Measurements from ENCODE around the gene RNPEP.

The RNPEP gene

GRCh38 chr1:202014915-202015661 is 32.6 kb downstream of the RNPEP start:
- Histone ChIP-seq H3K79me2 (ENCODE audit: insufficient read depth, low read length) (no peaks in the 10 kb centered on the region), H3K27ac (ENCODE audit: low read depth, low read length) (no peak overlapping the region), H3K4me3 (ENCODE audit: insufficient read depth, low read length, poor library complexity, severe bottlenecking) (no peak overlapping the region), H3K27me3 (ENCODE audit: low read length) (no peaks in the 10 kb centered on the region), H3F3A (ENCODE audit: insufficient read depth) (no peaks in the 10 kb centered on the region), H4K20me1 (ENCODE audit: low read depth, low read length) (no peaks in the 10 kb centered on the region), H3K9me3 (ENCODE audit: insufficient read depth, low read length) (no peaks in the 10 kb centered on the region), H2AFZ (ENCODE audit: low read depth, low read length, severe bottlenecking) (no peak overlapping the region), H3K9ac (ENCODE audit: low read length) (no peak overlapping the region), H3K9me2 (replicated peaks; ENCODE audit: insufficient read depth, low read length) (no peaks in the 10 kb centered on the region), H3K36me3 (ENCODE audit: low read length) (no peaks in the 10 kb centered on the region), H3K4me2 (ENCODE audit: low read depth, low read length, poor library complexity, severe bottlenecking) (no peak overlapping the region)
- no peak for TF ChIP-seq EZH2phosphoT487 (conservative IDR thresholded peaks at IDR 0.05; ENCODE audit: low read length)
- TF ChIP-seq, protein P1, sequence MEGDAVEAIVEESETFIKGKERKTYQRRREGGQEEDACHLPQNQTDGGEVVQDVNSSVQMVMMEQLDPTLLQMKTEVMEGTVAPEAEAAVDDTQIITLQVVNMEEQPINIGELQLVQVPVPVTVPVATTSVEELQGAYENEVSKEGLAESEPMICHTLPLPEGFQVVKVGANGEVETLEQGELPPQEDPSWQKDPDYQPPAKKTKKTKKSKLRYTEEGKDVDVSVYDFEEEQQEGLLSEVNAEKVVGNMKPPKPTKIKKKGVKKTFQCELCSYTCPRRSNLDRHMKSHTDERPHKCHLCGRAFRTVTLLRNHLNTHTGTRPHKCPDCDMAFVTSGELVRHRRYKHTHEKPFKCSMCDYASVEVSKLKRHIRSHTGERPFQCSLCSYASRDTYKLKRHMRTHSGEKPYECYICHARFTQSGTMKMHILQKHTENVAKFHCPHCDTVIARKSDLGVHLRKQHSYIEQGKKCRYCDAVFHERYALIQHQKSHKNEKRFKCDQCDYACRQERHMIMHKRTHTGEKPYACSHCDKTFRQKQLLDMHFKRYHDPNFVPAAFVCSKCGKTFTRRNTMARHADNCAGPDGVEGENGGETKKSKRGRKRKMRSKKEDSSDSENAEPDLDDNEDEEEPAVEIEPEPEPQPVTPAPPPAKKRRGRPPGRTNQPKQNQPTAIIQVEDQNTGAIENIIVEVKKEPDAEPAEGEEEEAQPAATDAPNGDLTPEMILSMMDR (IDR thresholded peaks at IDR 0.05; ENCODE audit: insufficient read depth, low read length, poor library complexity, severe bottlenecking), result no peak

DNA sequence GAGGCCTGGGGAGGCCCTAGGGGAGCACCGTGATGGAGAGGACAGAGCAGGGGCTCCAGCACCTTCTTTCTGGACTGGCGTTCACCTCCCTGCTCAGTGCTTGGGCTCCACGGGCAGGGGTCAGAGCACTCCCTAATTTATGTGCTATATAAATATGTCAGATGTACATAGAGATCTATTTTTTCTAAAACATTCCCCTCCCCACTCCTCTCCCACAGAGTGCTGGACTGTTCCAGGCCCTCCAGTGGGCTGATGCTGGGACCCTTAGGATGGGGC is 33.2 kb downstream of the RNPEP start:
- no peak overlapping the region for H3K9ac ChIP-seq (ENCODE audit: low read length)
- H3K36me3 ChIP-seq (ENCODE audit: low read length), result no peaks in the 10 kb centered on the region
- no peak for TF ChIP-seq EZH2phosphoT487 (conservative IDR thresholded peaks at IDR 0.05; ENCODE audit: low read length)
- TF ChIP-seq, protein P1 (IDR thresholded peaks at IDR 0.05; ENCODE audit: insufficient read depth, low read length, poor library complexity, severe bottlenecking), result no peak
- no peaks in the 10 kb centered on the region for H3K9me3 ChIP-seq (ENCODE audit: insufficient read depth, low read length)
- H3K79me2 ChIP-seq (ENCODE audit: insufficient read depth, low read length), result no peaks in the 10 kb centered on the region
- no peak overlapping the region for H3K4me2 ChIP-seq (ENCODE audit: low read depth, low read length, poor library complexity, severe bottlenecking)
- no peaks in the 10 kb centered on the region for H3F3A ChIP-seq (ENCODE audit: insufficient read depth)
- no peaks in the 10 kb centered on the region for H4K20me1 ChIP-seq (ENCODE audit: low read depth, low read length)
- H3K9me2 ChIP-seq (replicated peaks; ENCODE audit: insufficient read depth, low read length), result no peaks in the 10 kb centered on the region
- no peak overlapping the region for H3K27ac ChIP-seq (ENCODE audit: low read depth, low read length)
- no peak overlapping the region for H2AFZ ChIP-seq (ENCODE audit: low read depth, low read length, severe bottlenecking)
- no peak overlapping the region for H3K4me3 ChIP-seq (ENCODE audit: insufficient read depth, low read length, poor library complexity, severe bottlenecking)
- H3K27me3 ChIP-seq (ENCODE audit: low read length), result no peaks in the 10 kb centered on the region

DNA sequence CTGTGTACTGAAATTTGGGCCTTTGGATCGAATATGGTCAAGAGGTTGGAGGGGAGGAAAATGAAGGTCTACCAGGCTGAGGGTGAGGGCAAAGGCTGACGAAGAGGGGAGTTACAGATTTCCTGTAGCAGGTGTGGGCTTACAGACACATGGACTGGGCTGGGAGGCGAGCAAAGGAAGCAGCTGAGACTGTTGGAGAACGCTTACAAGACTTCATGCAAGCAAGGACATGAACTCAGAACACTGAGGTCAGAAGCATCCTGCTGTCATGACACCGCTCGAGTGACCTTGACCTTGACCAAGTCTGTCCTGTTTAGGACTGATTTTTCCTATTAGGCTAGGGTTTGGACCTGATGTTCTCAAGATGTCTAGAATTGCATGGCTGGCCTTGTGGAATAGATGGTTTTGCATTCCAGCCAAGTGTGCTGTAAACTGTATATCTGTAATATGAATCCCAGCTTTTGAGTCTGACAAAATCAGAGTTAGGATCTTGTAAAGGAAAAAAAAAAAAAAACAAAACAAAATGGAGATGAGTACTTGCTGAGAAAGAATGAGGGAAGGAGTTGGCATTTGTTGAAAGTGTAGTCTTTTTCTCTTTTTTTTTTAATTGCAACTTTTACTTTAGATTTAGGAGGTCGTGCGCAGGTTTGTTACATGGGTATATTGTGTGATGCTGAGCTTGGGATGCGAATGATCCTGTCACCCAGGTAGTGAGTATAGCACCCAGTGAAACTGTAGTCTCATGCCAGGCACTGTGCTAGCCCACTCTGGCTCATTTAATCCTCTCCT is 33.8 kb downstream of the RNPEP start:
- Histone ChIP-seq H3K27me3 (ENCODE audit: low read length) (no peaks in the 10 kb centered on the region), H3K4me3 (ENCODE audit: insufficient read depth, low read length, poor library complexity, severe bottlenecking) (no peak overlapping the region), H3K9me3 (ENCODE audit: insufficient read depth, low read length) (no peaks in the 10 kb centered on the region), H3K4me2 (ENCODE audit: low read depth, low read length, poor library complexity, severe bottlenecking) (no peak overlapping the region), H3F3A (ENCODE audit: insufficient read depth) (no peaks in the 10 kb centered on the region), H3K9ac (ENCODE audit: low read length) (no peak overlapping the region), H4K20me1 (ENCODE audit: low read depth, low read length) (no peaks in the 10 kb centered on the region), H3K36me3 (ENCODE audit: low read length) (no peaks in the 10 kb centered on the region), H3K79me2 (ENCODE audit: insufficient read depth, low read length) (no peaks in the 10 kb centered on the region), H3K9me2 (replicated peaks; ENCODE audit: insufficient read depth, low read length) (no peaks in the 10 kb centered on the region), H3K27ac (ENCODE audit: low read depth, low read length) (no peak overlapping the region), H2AFZ (ENCODE audit: low read depth, low read length, severe bottlenecking) (no peak overlapping the region)
- TF ChIP-seq EZH2phosphoT487 (conservative IDR thresholded peaks at IDR 0.05; ENCODE audit: low read length), result no peak
- TF ChIP-seq, protein P1 (IDR thresholded peaks at IDR 0.05; ENCODE audit: insufficient read depth, low read length, poor library complexity, severe bottlenecking), result no peak
